KMS-11 (cell line): Measurements from ENCODE around the gene SV2C.
"Not testable (repeated sequence)": the region's sequence is repeated elsewhere in the genome, so short reads cannot be mapped to it uniquely, and the experiment has no call there.

ENCODE experiments used
- H2AFZ ChIP-seq: fragments of 200-600 bp; sonication (generic); 2 replicates; pipeline ENCODE4 v1.6.1; 2016; ENCODE audit warnings: antibody characterized with exemption, mixed run types, low read depth
- H3K27ac ChIP-seq: fragments of 200-600 bp; sonication (generic); 2 replicates; pipeline ENCODE4 v1.6.1; 2016; ENCODE audit warnings: mild to moderate bottlenecking, mixed run types
- H3K27me3 ChIP-seq: fragments of 200-600 bp; sonication (generic); 2 replicates; pipeline ENCODE4 v1.6.1; 2017; ENCODE audit warnings: mild to moderate bottlenecking, low read depth, mixed run types, moderate library complexity; ENCODE audit not compliant: insufficient read depth
- H3K36me3 ChIP-seq: fragments of 200-600 bp; sonication (generic); 2 replicates; pipeline ENCODE4 v1.6.1; 2017; ENCODE audit warnings: mild to moderate bottlenecking, mixed run types; ENCODE audit not compliant: insufficient read depth
- H3K4me1 ChIP-seq: fragments of 200-600 bp; sonication (generic); 2 replicates; pipeline ENCODE4 v1.6.1; 2016; ENCODE audit warnings: mild to moderate bottlenecking, low read depth, mixed run types; ENCODE audit not compliant: poor library complexity, severe bottlenecking
- H3K4me2 ChIP-seq: fragments of 200-600 bp; sonication (generic); 2 replicates; pipeline ENCODE4 v1.7.0; 2016; ENCODE audit warnings: mild to moderate bottlenecking, mixed run types
- H3K4me3 ChIP-seq: fragments of 200-600 bp; sonication (generic); IDR thresholded peaks from 2 replicates; pipeline ENCODE4 v1.6.1; 2017; ENCODE audit warnings: low read depth, low read length, mixed read lengths; ENCODE audit not compliant: insufficient read depth
- H3K79me2 ChIP-seq: fragments of 200-600 bp; sonication (generic); 2 replicates; pipeline ENCODE4 v1.6.1; 2016; ENCODE audit warnings: low read depth, mixed run types; ENCODE audit not compliant: insufficient read depth
- H3K9ac ChIP-seq: fragments of 200-600 bp; sonication (generic); 2 replicates; pipeline ENCODE4 v1.6.1; 2016; ENCODE audit warnings: mild to moderate bottlenecking, mixed run types
- H4K20me1 ChIP-seq: fragments of 200-600 bp; sonication (generic); 2 replicates; pipeline ENCODE4 v1.6.1; 2016; ENCODE audit warnings: mild to moderate bottlenecking, mixed run types; ENCODE audit not compliant: insufficient read depth
- TF ChIP-seq, protein P1 (sequence below): fragments of 200-600 bp; sonication (generic); conservative IDR thresholded peaks from 2 replicates; pipeline ENCODE4 v1.6.1; 2017; ENCODE audit warnings: low read depth, mild to moderate bottlenecking, antibody characterized with exemption, low read length, moderate library complexity, mixed read lengths

The SV2C gene

GRCh38 chr5:76230711-76231285 lies 147.6 kb downstream of the SV2C start:
- TF ChIP-seq, protein P1, sequence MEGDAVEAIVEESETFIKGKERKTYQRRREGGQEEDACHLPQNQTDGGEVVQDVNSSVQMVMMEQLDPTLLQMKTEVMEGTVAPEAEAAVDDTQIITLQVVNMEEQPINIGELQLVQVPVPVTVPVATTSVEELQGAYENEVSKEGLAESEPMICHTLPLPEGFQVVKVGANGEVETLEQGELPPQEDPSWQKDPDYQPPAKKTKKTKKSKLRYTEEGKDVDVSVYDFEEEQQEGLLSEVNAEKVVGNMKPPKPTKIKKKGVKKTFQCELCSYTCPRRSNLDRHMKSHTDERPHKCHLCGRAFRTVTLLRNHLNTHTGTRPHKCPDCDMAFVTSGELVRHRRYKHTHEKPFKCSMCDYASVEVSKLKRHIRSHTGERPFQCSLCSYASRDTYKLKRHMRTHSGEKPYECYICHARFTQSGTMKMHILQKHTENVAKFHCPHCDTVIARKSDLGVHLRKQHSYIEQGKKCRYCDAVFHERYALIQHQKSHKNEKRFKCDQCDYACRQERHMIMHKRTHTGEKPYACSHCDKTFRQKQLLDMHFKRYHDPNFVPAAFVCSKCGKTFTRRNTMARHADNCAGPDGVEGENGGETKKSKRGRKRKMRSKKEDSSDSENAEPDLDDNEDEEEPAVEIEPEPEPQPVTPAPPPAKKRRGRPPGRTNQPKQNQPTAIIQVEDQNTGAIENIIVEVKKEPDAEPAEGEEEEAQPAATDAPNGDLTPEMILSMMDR: no peak
- Histone ChIP-seq H3K9ac (no peak overlapping the region), H3K79me2 (no peaks in the 10 kb centered on the region), H3K36me3 (no peaks in the 10 kb centered on the region), H2AFZ (no peak overlapping the region), H3K27ac (no peak overlapping the region), H3K4me2 (no peak overlapping the region), H3K27me3 (no peaks in the 10 kb centered on the region), H4K20me1 (no peaks in the 10 kb centered on the region), H3K4me3 (no peak overlapping the region), H3K4me1 (no peaks in the 10 kb centered on the region)

GRCh38 chr5:76234665-76235064 lies 151.5 kb downstream of the SV2C start:
- Histone ChIP-seq H3K4me1 (no peaks in the 10 kb centered on the region), H3K9ac (no peak overlapping the region), H3K79me2 (no peaks in the 10 kb centered on the region), H3K4me3 (no peak overlapping the region), H3K27me3 (no peaks in the 10 kb centered on the region), H4K20me1 (no peaks in the 10 kb centered on the region), H2AFZ (no peak overlapping the region), H3K36me3 (no peaks in the 10 kb centered on the region), H3K27ac (no peak overlapping the region), H3K4me2 (no peak overlapping the region)
- TF ChIP-seq, protein P1: no peak

- Histone ChIP-seq H3K9ac (no peak overlapping the region), H3K79me2 (no peaks in the 10 kb centered on the region), H3K4me1 (no peaks in the 10 kb centered on the region), H2AFZ (no peak overlapping the region), H3K27ac (no peak overlapping the region), H3K36me3 (no peaks in the 10 kb centered on the region), H3K27me3 (no peaks in the 10 kb centered on the region), H3K4me3 (no peak overlapping the region), H3K4me2 (no peak overlapping the region), H4K20me1 (no peaks in the 10 kb centered on the region)
- TF ChIP-seq, protein P1: no peak
These were observed 153.5 kb downstream of the SV2C start for GRCh38 chr5:76236684-76237083.

GRCh38 chr5:76240336-76240735 lies 157.2 kb downstream of the SV2C start:
- Histone ChIP-seq H4K20me1 (no peaks in the 10 kb centered on the region), H3K9ac (no peak overlapping the region), H3K27ac (no peak overlapping the region), H3K27me3 (no peaks in the 10 kb centered on the region), H3K4me2 (no peak overlapping the region), H3K36me3 (no peaks in the 10 kb centered on the region), H3K4me3 (no peak overlapping the region), H3K4me1 (no peaks in the 10 kb centered on the region), H3K79me2 (no peaks in the 10 kb centered on the region), H2AFZ (no peak overlapping the region)
- TF ChIP-seq, protein P1: no peak

DNA sequence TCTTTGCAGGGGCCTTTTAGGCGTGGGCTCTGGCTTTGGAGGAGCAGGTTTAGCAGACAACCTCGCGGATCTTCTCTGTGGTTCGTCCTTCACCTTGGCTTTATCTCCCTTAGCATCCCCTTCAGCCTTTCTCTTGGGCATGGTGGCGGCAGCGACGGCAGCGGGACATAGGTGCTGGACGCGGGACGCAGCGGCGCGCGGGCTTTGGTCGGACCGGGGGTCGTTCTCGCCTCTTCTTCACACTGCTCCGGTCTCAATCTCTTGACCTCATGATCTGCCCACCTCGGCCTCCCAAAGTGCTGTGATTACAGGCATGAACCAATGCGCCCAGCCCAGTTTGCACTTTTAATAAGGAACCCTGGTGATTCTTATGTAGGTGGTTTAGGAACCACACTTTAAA lies 159.0 kb downstream of the SV2C start:
- not testable (repeated sequence) for H3K27ac ChIP-seq, H3K79me2 ChIP-seq, H3K9ac ChIP-seq, H3K36me3 ChIP-seq, H2AFZ ChIP-seq, H3K27me3 ChIP-seq, H3K4me1 ChIP-seq, H3K4me3 ChIP-seq, H4K20me1 ChIP-seq, H3K4me2 ChIP-seq
